GM12878 (cell line): Measurements from ENCODE around the gene IFT52.

Experiments used
- CEBPB ChIP-seq, 2 experiments: fragments of 150-350 bp in 1 of 2; IDR thresholded peaks; 2 replicates each; pipeline ENCODE4 v1.6.1; 2012 to 2014; ENCODE audit warnings: low read depth in 2 of 2, low read length in 2 of 2, borderline replicate concordance in 1 of 2, inconsistent platforms in 1 of 2
- CHD1 ChIP-seq: IDR thresholded peaks from 2 replicates; pipeline ENCODE4 v1.6.1; 2012; ENCODE audit warnings: low read depth, low read length, improper control_type of control experiment
- EGR1 ChIP-seq, 2 experiments: IDR thresholded peaks; 1 replicate in 1 of 2; 2 replicates in 1 of 2; pipeline ENCODE4 v1.6.1; 2011 to 2012; ENCODE audit warnings: low read depth in 2 of 2, low read length in 2 of 2, borderline replicate concordance in 1 of 2, mild to moderate bottlenecking in 1 of 2, moderate library complexity in 1 of 2
- FOXM1 ChIP-seq: IDR thresholded peaks from 2 replicates; pipeline ENCODE4 v1.6.1; 2012; ENCODE audit warnings: low read depth, mild to moderate bottlenecking, inconsistent platforms, low read length, moderate library complexity
- KAT2A ChIP-seq: conservative IDR thresholded peaks from 2 replicates; pipeline ENCODE4 v1.6.1; 2011; ENCODE audit warnings: low read depth, low read length; ENCODE audit not compliant: control insufficient read depth
- TCF12 ChIP-seq: IDR thresholded peaks from 2 replicates; pipeline ENCODE4 v1.6.1; 2011; ENCODE audit warnings: low read depth, mild to moderate bottlenecking, low read length
- TF ChIP-seq, protein P1 (sequence below): fragments of 450-650 bp; IDR thresholded peaks from 2 replicates; pipeline ENCODE4 v1.6.1; 2017; ENCODE audit warnings: antibody characterized with exemption, mild to moderate bottlenecking, moderate library complexity
- TF ChIP-seq, protein P2 (sequence below): fragments of 450-650 bp; IDR thresholded peaks from 2 replicates; pipeline ENCODE4 v1.6.1; 2017; ENCODE audit warnings: mild to moderate bottlenecking, moderate library complexity
- TF ChIP-seq, protein P3 (sequence below), 3 experiments: IDR thresholded peaks in 2 of 3; conservative IDR thresholded peaks in 1 of 3; 2 replicates each; pipeline ENCODE4 v1.5.1; 2011; ENCODE audit warnings: low read depth in 3 of 3, low read length in 3 of 3, mild to moderate bottlenecking in 3 of 3, control low read depth in 2 of 3, moderate library complexity in 2 of 3, inconsistent platforms in 1 of 3, mixed read lengths in 1 of 3; ENCODE audit not compliant: control insufficient read depth in 2 of 3, insufficient read depth in 1 of 3; ENCODE audit errors: extremely low read depth in 1 of 3

DNA sequence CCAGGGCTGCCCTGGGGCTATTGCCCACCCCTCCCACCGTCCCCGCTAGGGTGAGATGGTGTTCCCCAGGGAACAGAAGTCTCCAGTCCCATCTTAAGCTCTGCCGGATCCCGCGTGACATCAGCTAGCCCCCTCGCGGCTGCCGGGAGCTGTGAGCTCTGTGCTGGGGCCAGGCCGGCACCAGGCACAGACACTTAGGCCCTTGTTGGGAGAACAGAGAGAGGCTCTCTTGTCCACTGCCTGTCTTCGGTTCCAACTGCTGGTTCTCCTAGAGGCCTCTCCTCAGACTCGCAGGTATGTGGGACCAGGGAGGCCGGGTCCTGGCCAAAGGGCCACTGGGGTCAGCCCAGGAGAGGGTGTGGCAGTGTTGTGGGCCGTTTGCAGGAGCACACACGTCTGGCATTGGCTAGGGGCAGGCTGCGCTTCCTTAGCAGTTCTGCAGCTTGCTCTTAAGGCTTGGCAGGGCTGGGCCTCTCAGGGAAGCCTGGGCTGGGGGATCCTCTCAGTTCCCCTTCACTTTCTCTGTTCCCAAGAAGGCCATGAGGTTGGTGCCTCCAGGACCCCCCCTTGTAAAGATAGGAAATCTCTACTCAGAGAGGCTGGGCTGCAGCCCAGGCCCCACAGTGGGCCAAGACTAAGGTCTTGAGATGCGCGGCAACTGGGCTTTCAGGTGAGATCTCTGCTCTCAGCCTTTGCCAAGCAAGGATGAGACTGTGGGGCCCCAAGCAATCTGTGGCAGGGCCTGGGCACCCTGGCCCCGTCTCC is 25.6 kb upstream of the IFT52 start:
- TF ChIP-seq CEBPB (IDR thresholded peaks at IDR 0.05; ENCODE audit: borderline replicate concordance in 1 of 2, low read depth in 2 of 2, low read length in 2 of 2) (no peak), EGR1 (IDR thresholded peaks at IDR 0.05; ENCODE audit: borderline replicate concordance in 1 of 2, low read depth in 2 of 2, low read length in 2 of 2) (no peak), FOXM1 (no peak), TCF12 (no peak), CHD1 (no peak), KAT2A (no peak)
- TF ChIP-seq, protein P1, sequence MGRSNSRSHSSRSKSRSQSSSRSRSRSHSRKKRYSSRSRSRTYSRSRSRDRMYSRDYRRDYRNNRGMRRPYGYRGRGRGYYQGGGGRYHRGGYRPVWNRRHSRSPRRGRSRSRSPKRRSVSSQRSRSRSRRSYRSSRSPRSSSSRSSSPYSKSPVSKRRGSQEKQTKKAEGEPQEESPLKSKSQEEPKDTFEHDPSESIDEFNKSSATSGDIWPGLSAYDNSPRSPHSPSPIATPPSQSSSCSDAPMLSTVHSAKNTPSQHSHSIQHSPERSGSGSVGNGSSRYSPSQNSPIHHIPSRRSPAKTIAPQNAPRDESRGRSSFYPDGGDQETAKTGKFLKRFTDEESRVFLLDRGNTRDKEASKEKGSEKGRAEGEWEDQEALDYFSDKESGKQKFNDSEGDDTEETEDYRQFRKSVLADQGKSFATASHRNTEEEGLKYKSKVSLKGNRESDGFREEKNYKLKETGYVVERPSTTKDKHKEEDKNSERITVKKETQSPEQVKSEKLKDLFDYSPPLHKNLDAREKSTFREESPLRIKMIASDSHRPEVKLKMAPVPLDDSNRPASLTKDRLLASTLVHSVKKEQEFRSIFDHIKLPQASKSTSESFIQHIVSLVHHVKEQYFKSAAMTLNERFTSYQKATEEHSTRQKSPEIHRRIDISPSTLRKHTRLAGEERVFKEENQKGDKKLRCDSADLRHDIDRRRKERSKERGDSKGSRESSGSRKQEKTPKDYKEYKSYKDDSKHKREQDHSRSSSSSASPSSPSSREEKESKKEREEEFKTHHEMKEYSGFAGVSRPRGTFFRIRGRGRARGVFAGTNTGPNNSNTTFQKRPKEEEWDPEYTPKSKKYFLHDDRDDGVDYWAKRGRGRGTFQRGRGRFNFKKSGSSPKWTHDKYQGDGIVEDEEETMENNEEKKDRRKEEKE = no peak
- TF ChIP-seq, protein P2, sequence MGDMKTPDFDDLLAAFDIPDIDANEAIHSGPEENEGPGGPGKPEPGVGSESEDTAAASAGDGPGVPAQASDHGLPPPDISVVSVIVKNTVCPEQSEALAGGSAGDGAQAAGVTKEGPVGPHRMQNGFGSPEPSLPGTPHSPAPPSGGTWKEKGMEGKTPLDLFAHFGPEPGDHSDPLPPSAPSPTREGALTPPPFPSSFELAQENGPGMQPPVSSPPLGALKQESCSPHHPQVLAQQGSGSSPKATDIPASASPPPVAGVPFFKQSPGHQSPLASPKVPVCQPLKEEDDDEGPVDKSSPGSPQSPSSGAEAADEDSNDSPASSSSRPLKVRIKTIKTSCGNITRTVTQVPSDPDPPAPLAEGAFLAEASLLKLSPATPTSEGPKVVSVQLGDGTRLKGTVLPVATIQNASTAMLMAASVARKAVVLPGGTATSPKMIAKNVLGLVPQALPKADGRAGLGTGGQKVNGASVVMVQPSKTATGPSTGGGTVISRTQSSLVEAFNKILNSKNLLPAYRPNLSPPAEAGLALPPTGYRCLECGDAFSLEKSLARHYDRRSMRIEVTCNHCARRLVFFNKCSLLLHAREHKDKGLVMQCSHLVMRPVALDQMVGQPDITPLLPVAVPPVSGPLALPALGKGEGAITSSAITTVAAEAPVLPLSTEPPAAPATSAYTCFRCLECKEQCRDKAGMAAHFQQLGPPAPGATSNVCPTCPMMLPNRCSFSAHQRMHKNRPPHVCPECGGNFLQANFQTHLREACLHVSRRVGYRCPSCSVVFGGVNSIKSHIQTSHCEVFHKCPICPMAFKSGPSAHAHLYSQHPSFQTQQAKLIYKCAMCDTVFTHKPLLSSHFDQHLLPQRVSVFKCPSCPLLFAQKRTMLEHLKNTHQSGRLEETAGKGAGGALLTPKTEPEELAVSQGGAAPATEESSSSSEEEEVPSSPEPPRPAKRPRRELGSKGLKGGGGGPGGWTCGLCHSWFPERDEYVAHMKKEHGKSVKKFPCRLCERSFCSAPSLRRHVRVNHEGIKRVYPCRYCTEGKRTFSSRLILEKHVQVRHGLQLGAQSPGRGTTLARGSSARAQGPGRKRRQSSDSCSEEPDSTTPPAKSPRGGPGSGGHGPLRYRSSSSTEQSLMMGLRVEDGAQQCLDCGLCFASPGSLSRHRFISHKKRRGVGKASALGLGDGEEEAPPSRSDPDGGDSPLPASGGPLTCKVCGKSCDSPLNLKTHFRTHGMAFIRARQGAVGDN = no peak
- TF ChIP-seq, protein P3, sequence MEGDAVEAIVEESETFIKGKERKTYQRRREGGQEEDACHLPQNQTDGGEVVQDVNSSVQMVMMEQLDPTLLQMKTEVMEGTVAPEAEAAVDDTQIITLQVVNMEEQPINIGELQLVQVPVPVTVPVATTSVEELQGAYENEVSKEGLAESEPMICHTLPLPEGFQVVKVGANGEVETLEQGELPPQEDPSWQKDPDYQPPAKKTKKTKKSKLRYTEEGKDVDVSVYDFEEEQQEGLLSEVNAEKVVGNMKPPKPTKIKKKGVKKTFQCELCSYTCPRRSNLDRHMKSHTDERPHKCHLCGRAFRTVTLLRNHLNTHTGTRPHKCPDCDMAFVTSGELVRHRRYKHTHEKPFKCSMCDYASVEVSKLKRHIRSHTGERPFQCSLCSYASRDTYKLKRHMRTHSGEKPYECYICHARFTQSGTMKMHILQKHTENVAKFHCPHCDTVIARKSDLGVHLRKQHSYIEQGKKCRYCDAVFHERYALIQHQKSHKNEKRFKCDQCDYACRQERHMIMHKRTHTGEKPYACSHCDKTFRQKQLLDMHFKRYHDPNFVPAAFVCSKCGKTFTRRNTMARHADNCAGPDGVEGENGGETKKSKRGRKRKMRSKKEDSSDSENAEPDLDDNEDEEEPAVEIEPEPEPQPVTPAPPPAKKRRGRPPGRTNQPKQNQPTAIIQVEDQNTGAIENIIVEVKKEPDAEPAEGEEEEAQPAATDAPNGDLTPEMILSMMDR (IDR thresholded peaks at IDR 0.05 in 2 of 3, conservative IDR thresholded peaks at IDR 0.05 in 1 of 3; ENCODE audit: control insufficient read depth in 2 of 3, extremely low read depth in 1 of 3, insufficient read depth in 1 of 3, low read depth in 3 of 3, low read length in 3 of 3) = no peak
